OCI-LY7 (cell line): ENCODE data around the gene TLE5. TPM values are rescaled to one million over a fixed set of nuclear protein-coding genes. Genes with fewer than 3 reads are reported as not detected.
A peak's percentile ranks its signal among the peaks of the same experiment; 100 is the strongest.

Experiments
- BruUV-seq: library from RNA; stranded (reverse); fragments of 400-500 nt; replicated peaks from 2 replicates; lab custom pipeline; 2021; lab: Mats Ljungman, UMichigan
- CTCF ChIA-PET: fragments of 300-600 bp; sonication (Branson Sonifier 250); formaldehyde crosslinking; loops from one replicate; lab custom pipeline; 2022; ENCODE audit warnings: antibody characterized with exemption; ENCODE audit not compliant: unreplicated experiment; lab: Charles Lee
- POLR2A ChIA-PET: fragments of 300-600 bp; sonication (Branson Sonifier 250); formaldehyde crosslinking; loops from one replicate; lab custom pipeline; 2022; ENCODE audit warnings: antibody characterized with exemption; lab: Charles Lee
- DNase-seq: peaks from one replicate; pipeline ENCODE4 v3.0.0-alpha.2; 2015; ENCODE audit warnings: low spot score
- H2AFZ ChIP-seq: fragments of 200-600 bp; sonication (generic), shearing (Covaris generic); 2 replicates; pipeline ENCODE4 v1.6.1; 2014; ENCODE audit warnings: mild to moderate bottlenecking, antibody characterized with exemption, low read length, moderate library complexity
- H3K27ac ChIP-seq: fragments of 200-600 bp; sonication (generic); 2 replicates; pipeline ENCODE4 v1.5.1; 2014; ENCODE audit warnings: mixed run types, low read depth, mild to moderate bottlenecking, moderate library complexity, low read length, inconsistent platforms; ENCODE audit not compliant: poor library complexity, severe bottlenecking
- H3K36me3 ChIP-seq: fragments of 200-600 bp; sonication (generic); 2 replicates; pipeline ENCODE4 v1.6.1; 2014; ENCODE audit warnings: mild to moderate bottlenecking, antibody characterized with exemption, low read length, moderate library complexity, mixed read lengths; ENCODE audit not compliant: insufficient read depth
- H3K4me1 ChIP-seq: fragments of 200-600 bp; sonication (generic); 2 replicates; pipeline ENCODE4 v1.5.1; 2014; ENCODE audit warnings: mild to moderate bottlenecking, low read length; ENCODE audit not compliant: insufficient read depth, poor library complexity, severe bottlenecking
- H3K4me2 ChIP-seq: fragments of 200-600 bp; sonication (generic); 2 replicates; pipeline ENCODE4 v1.6.1; 2014; ENCODE audit warnings: mild to moderate bottlenecking, low read length
- H3K4me3 ChIP-seq: fragments of 200-600 bp; sonication (generic); 2 replicates; pipeline ENCODE4 v1.5.1; 2014; ENCODE audit warnings: mild to moderate bottlenecking, low read depth, low read length; ENCODE audit not compliant: poor library complexity, severe bottlenecking
- H3K79me2 ChIP-seq: fragments of 200-600 bp; sonication (generic); 2 replicates; pipeline ENCODE4 v1.6.1; 2016; ENCODE audit warnings: low read depth, mild to moderate bottlenecking, low read length, moderate library complexity, mixed read lengths; ENCODE audit not compliant: insufficient read depth
- H3K9me2 ChIP-seq: fragments of 200-600 bp; sonication (generic); 2 replicates; pipeline ENCODE4 v1.6.1; 2016; ENCODE audit warnings: mild to moderate bottlenecking, low read length, mixed read lengths; ENCODE audit not compliant: insufficient read depth
- H3K9me3 ChIP-seq: fragments of 200-600 bp; sonication (generic); 2 replicates; pipeline ENCODE4 v1.6.1; 2014; ENCODE audit warnings: mild to moderate bottlenecking, mixed run types, low read length, mixed read lengths
- H4K20me1 ChIP-seq: fragments of 200-600 bp; sonication (generic); 2 replicates; pipeline ENCODE4 v1.6.1; 2014; ENCODE audit warnings: mild to moderate bottlenecking, antibody characterized with exemption, low read length, moderate library complexity, mixed read lengths; ENCODE audit not compliant: insufficient read depth
- EZH2phosphoT487 ChIP-seq: fragments of 200-600 bp; sonication (generic); IDR thresholded peaks from 2 replicates; pipeline ENCODE4 v1.6.1; 2018; ENCODE audit warnings: low read depth, borderline replicate concordance, mild to moderate bottlenecking, mixed run types, antibody characterized with exemption, low read length, moderate library complexity, mixed read lengths
- intact Hi-C: fragments of 100-400 bp; cut with micrococcal nuclease; formaldehyde crosslinking; loops from one replicate; pipeline ENCODE4 v1.10.0; 2022; ENCODE audit not compliant: unreplicated experiment
- total RNA-seq, 2 experiments: library from RNA; depleted of rRNA in 1 of 2; stranded (reverse); fragments of >200 nt in 1 of 2; shearing (Covaris generic) in 1 of 2; gene quantifications; 2 replicates each; pipeline ENCODE4 v1.2.3, GENCODE V29; 2014 to 2022
- TF ChIP-seq, protein P1 (sequence below): fragments of 200-600 bp; sonication (generic); conservative IDR thresholded peaks from 2 replicates; pipeline ENCODE4 v1.5.1; 2014; ENCODE audit warnings: mild to moderate bottlenecking, antibody characterized with exemption, low read length, moderate library complexity, mixed read lengths

TLE5 gene
- total RNA-seq, 2 experiments from 2014 or later, result 376 to 424 TPM

DNA sequence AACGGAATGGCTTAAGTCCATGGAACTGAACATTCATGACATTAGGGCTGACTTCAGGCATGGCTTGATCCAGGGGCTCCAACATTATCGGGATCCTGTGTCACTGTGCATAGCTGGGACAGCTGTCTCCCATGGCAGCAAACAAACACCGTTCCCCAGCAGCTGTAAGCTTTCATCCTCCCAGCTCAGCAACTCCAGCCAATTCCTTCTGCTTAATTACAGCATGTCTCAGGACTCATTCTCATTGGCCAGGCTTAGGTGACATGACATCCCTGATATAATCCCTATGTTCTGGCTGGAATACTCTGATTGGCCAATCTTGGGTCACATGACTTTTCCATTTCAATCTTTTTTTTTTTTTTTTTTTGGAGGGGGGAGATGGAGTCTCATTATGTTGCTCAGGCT, 10.9 kb upstream of the TLE5 start:
- no peaks in the 10 kb centered on the region for H3K36me3 ChIP-seq
- ChIA-PET CTCF (no interaction called here), POLR2A (interaction anchor here (0.7 kb wide), 1 partner anchor 108 kb away, joined by 3 read pairs; no protein-coding TSS in a partner anchor)
- DNase-seq, result no peak
- H3K4me3 ChIP-seq, result no peak overlapping the region
- TF ChIP-seq, protein P1, sequence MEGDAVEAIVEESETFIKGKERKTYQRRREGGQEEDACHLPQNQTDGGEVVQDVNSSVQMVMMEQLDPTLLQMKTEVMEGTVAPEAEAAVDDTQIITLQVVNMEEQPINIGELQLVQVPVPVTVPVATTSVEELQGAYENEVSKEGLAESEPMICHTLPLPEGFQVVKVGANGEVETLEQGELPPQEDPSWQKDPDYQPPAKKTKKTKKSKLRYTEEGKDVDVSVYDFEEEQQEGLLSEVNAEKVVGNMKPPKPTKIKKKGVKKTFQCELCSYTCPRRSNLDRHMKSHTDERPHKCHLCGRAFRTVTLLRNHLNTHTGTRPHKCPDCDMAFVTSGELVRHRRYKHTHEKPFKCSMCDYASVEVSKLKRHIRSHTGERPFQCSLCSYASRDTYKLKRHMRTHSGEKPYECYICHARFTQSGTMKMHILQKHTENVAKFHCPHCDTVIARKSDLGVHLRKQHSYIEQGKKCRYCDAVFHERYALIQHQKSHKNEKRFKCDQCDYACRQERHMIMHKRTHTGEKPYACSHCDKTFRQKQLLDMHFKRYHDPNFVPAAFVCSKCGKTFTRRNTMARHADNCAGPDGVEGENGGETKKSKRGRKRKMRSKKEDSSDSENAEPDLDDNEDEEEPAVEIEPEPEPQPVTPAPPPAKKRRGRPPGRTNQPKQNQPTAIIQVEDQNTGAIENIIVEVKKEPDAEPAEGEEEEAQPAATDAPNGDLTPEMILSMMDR, result no peak
- TF ChIP-seq EZH2phosphoT487, result no peak
- intact Hi-C loops, result no loop called here
- no peaks in the 10 kb centered on the region for H3K9me2 ChIP-seq
- no peak overlapping the region for H3K4me2 ChIP-seq
- BruUV-seq, result no TSS peak
- no peaks in the 10 kb centered on the region for H3K9me3 ChIP-seq
- H2AFZ ChIP-seq, result 0 out of 2 replicates have a peak overlapping the region, but pooled peaks have one; percentile 34
- no peak overlapping the region for H3K27ac ChIP-seq
- H3K4me1 ChIP-seq, result peaks cover 29% of the 10 kb centered on the region
- no peaks in the 10 kb centered on the region for H3K79me2 ChIP-seq
- H4K20me1 ChIP-seq, result no peaks in the 10 kb centered on the region

- Histone ChIP-seq H3K9me3 (no peaks in the 10 kb centered on the region), H3K79me2 (no peaks in the 10 kb centered on the region), H3K36me3 (no peaks in the 10 kb centered on the region), H3K9me2 (no peaks in the 10 kb centered on the region), H3K4me2 (no peak overlapping the region), H3K4me3 (no peak overlapping the region), H4K20me1 (no peaks in the 10 kb centered on the region), H3K27ac (no peak overlapping the region), H2AFZ (no peak overlapping the region), H3K4me1 (peaks cover 39% of the 10 kb centered on the region)
- TF ChIP-seq EZH2phosphoT487, result no peak
- BruUV-seq, result no TSS peak
- intact Hi-C loops, result no loop called here
- ChIA-PET CTCF (no interaction called here), POLR2A (interaction anchor here (0.7 kb wide), 1 partner anchor 113 kb away, joined by 3 read pairs; no protein-coding TSS in a partner anchor)
- DNase-seq, result no peak
Measured at GRCh38 chr19:3071768-3072167, 9.5 kb upstream of the TLE5 start.

DNA sequence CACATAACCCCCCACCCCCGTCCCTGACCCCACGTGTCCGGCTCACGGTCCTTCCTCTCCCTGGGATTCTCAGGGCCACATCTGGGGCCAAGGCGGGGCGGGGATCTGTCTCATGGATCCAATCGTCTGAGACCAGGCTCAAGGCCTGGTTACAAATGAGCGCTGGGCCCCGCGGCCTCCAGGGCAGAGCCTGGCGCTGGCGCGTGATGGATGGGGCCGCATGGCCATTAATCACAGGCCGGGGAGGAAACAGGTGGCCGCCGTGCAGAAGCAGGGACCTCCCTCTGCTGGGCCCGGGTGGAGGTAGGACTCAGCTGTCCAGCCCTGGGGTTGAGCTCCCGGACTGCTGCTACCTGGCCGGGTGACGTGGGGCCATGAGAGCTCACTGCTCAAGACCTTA, 5.8 kb upstream of the TLE5 start:
- TF ChIP-seq, protein P1, result no peak
- Histone ChIP-seq H3K79me2 (peaks cover 4% of the 10 kb centered on the region; the same call in 1 of the 2 replicates), H2AFZ (no peak overlapping the region), H3K27ac (no peak overlapping the region), H4K20me1 (no peaks in the 10 kb centered on the region), H3K4me3 (no peak overlapping the region), H3K4me2 (no peak overlapping the region), H3K4me1 (peaks cover 57% of the 10 kb centered on the region), H3K9me2 (no peaks in the 10 kb centered on the region), H3K9me3 (no peaks in the 10 kb centered on the region), H3K36me3 (no peaks in the 10 kb centered on the region)
- POLR2A ChIA-PET, result interaction anchor here (0.6 to 0.7 kb wide), 2 partner anchors 33 to 99 kb away, joined by 3 read pairs; no protein-coding TSS in a partner anchor
- CTCF ChIA-PET, result no interaction called here
- no peak for DNase-seq
- intact Hi-C loops, result no loop called here
- BruUV-seq, result no TSS peak
